HepG2 (cell line): ENCODE measurements around the gene NLGN3. TPM values are rescaled to one million over a fixed set of nuclear protein-coding genes. Genes with fewer than 3 reads are reported as not detected.

Source experiments
- CBFB ChIP-seq: sonication (generic); formaldehyde crosslinking; IDR thresholded peaks from 2 replicates; pipeline ENCODE4 v1.4.0; 2020; ENCODE audit warnings: missing genetic modification reagents
- DMAP1 ChIP-seq: IDR thresholded peaks from 2 replicates; pipeline ENCODE4 v1.6.1; 2016
- FLYWCH1 ChIP-seq: sonication (generic); formaldehyde crosslinking; IDR thresholded peaks from 2 replicates; pipeline ENCODE4 v1.8.1; 2023; ENCODE audit warnings: mild to moderate bottlenecking, missing genetic modification reagents
- RFXAP ChIP-seq: sonication (generic); formaldehyde crosslinking; IDR thresholded peaks from 2 replicates; pipeline ENCODE4 v1.4.0; 2020; ENCODE audit warnings: missing genetic modification reagents, borderline replicate concordance
- SATB2 ChIP-seq: sonication (generic); formaldehyde crosslinking; IDR thresholded peaks from 2 replicates; pipeline ENCODE4 v1.5.0; 2020; ENCODE audit warnings: missing genetic modification reagents
- YEATS2 ChIP-seq: sonication (generic); formaldehyde crosslinking; IDR thresholded peaks from 2 replicates; pipeline ENCODE4 v1.4.0; 2020; ENCODE audit warnings: missing genetic modification reagents, borderline replicate concordance
- ZMAT3 ChIP-seq: sonication (generic); formaldehyde crosslinking; conservative IDR thresholded peaks from 2 replicates; pipeline ENCODE4 v1.7.0; 2021; ENCODE audit warnings: missing genetic modification reagents
- ZNF329 ChIP-seq: sonication (generic); formaldehyde crosslinking; IDR thresholded peaks from 2 replicates; pipeline ENCODE4 v1.9.0; 2021; ENCODE audit warnings: low read depth, mild to moderate bottlenecking, missing genetic modification reagents
- ZNF335 ChIP-seq: sonication (generic); formaldehyde crosslinking; IDR thresholded peaks from 2 replicates; pipeline ENCODE4 v1.4.0; 2020; ENCODE audit warnings: missing genetic modification reagents
- ZNF709 ChIP-seq: sonication (generic); formaldehyde crosslinking; IDR thresholded peaks from 2 replicates; pipeline ENCODE4 v1.5.0; 2020; ENCODE audit warnings: mild to moderate bottlenecking, missing genetic modification reagents
- ZNF83 ChIP-seq: sonication (generic); formaldehyde crosslinking; IDR thresholded peaks from 2 replicates; pipeline ENCODE4 v1.4.0; 2020; ENCODE audit warnings: missing genetic modification reagents, mild to moderate bottlenecking, borderline replicate concordance
- ZZZ3 ChIP-seq: sonication (generic); formaldehyde crosslinking; IDR thresholded peaks from 2 replicates; pipeline ENCODE4 v1.4.0; 2020; ENCODE audit warnings: missing genetic modification reagents, mild to moderate bottlenecking, borderline replicate concordance
- polyA plus RNA-seq, 8 experiments: library from polyadenylated mRNA; depleted of rRNA in 3 of 8; stranded (reverse) in 7 of 8; unstranded in 1 of 8; fragments of >200 nt; fragmentation: Illumina TruSeq in 4 of 8; extraction: Trizol in 4 of 8; gene quantifications; 2 replicates each; pipeline versions ENCODE4 v1.2.1 to v1.2.3, GENCODE V29; 2011 to 2016; ENCODE audit warnings: low read depth in 4 of 8, missing spikeins in 1 of 8, mixed read lengths in 1 of 8; ENCODE audit not compliant: insufficient read depth in 1 of 8
- total RNA-seq, 5 experiments: library from RNA; depleted of rRNA; stranded (reverse); fragments of >200 nt; fragmentation: Illumina TruSeq; extraction: Trizol; gene quantifications; 2 replicates each; pipeline ENCODE4 v1.2.3, GENCODE V29; 2016; ENCODE audit warnings: low read depth in 1 of 5
- TF ChIP-seq, protein P1 (sequence below): sonication (generic); formaldehyde crosslinking; IDR thresholded peaks from 2 replicates; pipeline ENCODE4 v1.4.0; 2020; ENCODE audit warnings: missing genetic modification reagents
- TF ChIP-seq, protein P2 (sequence below): sonication (generic); formaldehyde crosslinking; IDR thresholded peaks from 2 replicates; pipeline ENCODE4 v1.5.0; 2020; ENCODE audit warnings: mild to moderate bottlenecking, missing genetic modification reagents, moderate library complexity
- TF ChIP-seq, protein P3 (sequence below): sonication (generic); formaldehyde crosslinking; IDR thresholded peaks from 2 replicates; pipeline ENCODE4 v1.4.0; 2020; ENCODE audit warnings: missing genetic modification reagents, borderline replicate concordance
- TF ChIP-seq, protein P4 (sequence below): sonication (generic); formaldehyde crosslinking; IDR thresholded peaks from 2 replicates; pipeline ENCODE4 v1.5.1; 2020; ENCODE audit warnings: mild to moderate bottlenecking, missing genetic modification reagents, moderate library complexity

Gene NLGN3
- total and polyA plus RNA-seq, 2 of the 13 experiments (the other 11 are each of a cell fraction or from before 2014, with no cell fraction given), result 0.04 to 0.16 TPM

DNA sequence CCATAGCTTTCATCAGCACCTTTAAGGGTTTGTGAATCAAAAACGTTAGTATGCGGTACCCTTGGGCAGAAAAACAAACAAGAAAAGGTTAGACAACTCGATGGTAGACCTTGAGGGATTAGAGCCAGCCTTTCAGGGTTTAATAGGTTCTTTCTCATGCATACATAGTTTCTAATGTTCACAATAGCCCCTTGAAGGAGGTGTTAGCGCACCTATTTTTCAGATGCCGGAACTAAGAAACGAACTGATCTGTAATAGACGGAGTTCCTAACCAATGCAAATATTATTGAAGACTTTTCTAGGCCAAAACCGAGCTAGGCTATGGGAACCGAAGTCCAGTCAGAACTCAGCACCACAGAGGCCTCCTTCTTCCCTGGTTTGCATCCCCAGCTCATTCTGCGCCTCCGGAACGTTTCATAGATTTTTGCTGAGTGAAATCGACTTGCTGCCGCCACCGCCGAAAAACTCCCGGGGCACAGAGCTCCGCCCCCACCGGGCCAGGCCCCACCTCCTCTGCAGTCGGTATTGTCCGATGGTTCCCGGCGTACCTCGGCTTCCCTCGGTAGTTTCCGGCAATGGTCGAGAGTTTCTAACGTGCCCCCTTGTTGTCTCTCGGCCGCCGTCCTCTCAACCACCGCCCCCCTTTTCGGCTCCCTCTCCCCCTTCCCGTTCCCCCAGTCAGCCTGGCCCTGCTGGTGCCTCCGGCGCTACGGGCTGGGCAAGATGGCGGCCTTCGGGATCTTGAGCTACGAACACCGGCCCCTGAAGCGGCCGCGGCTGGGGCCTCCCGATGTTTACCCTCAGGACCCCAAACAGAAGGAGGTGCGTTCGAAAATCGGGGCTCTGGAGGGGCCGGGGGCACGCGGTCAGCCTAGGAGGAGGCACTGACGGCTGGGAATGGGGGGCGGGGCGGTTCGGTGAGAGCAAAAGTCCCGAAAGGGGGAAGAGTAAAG is 26.3 kb upstream of the NLGN3 start, which contains the start of gene MED12 (continued):
- TF ChIP-seq DMAP1 (CRISPR knock-in tag), result peak; percentile 31; the same call in 1 of the 2 replicates
- no peak for TF ChIP-seq ZNF335
- TF ChIP-seq ZNF709 (CRISPR knock-in tag), result no peak
- no peak for TF ChIP-seq SATB2 (CRISPR knock-in tag)
- TF ChIP-seq, protein P1, sequence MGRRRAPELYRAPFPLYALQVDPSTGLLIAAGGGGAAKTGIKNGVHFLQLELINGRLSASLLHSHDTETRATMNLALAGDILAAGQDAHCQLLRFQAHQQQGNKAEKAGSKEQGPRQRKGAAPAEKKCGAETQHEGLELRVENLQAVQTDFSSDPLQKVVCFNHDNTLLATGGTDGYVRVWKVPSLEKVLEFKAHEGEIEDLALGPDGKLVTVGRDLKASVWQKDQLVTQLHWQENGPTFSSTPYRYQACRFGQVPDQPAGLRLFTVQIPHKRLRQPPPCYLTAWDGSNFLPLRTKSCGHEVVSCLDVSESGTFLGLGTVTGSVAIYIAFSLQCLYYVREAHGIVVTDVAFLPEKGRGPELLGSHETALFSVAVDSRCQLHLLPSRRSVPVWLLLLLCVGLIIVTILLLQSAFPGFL, result no peak
- TF ChIP-seq ZNF83 (CRISPR knock-in tag), result no peak
- no peak for TF ChIP-seq FLYWCH1 (CRISPR knock-in tag)
- no peak for TF ChIP-seq ZZZ3 (CRISPR knock-in tag)
- TF ChIP-seq YEATS2, result peak; percentile 35; the same call in 1 of the 2 replicates
- TF ChIP-seq, protein P2, sequence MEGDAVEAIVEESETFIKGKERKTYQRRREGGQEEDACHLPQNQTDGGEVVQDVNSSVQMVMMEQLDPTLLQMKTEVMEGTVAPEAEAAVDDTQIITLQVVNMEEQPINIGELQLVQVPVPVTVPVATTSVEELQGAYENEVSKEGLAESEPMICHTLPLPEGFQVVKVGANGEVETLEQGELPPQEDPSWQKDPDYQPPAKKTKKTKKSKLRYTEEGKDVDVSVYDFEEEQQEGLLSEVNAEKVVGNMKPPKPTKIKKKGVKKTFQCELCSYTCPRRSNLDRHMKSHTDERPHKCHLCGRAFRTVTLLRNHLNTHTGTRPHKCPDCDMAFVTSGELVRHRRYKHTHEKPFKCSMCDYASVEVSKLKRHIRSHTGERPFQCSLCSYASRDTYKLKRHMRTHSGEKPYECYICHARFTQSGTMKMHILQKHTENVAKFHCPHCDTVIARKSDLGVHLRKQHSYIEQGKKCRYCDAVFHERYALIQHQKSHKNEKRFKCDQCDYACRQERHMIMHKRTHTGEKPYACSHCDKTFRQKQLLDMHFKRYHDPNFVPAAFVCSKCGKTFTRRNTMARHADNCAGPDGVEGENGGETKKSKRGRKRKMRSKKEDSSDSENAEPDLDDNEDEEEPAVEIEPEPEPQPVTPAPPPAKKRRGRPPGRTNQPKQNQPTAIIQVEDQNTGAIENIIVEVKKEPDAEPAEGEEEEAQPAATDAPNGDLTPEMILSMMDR, result no peak
- TF ChIP-seq RFXAP (CRISPR knock-in tag), result no peak
- no peak for TF ChIP-seq ZNF329
- no peak for TF ChIP-seq CBFB (CRISPR knock-in tag)
- TF ChIP-seq, protein P3, sequence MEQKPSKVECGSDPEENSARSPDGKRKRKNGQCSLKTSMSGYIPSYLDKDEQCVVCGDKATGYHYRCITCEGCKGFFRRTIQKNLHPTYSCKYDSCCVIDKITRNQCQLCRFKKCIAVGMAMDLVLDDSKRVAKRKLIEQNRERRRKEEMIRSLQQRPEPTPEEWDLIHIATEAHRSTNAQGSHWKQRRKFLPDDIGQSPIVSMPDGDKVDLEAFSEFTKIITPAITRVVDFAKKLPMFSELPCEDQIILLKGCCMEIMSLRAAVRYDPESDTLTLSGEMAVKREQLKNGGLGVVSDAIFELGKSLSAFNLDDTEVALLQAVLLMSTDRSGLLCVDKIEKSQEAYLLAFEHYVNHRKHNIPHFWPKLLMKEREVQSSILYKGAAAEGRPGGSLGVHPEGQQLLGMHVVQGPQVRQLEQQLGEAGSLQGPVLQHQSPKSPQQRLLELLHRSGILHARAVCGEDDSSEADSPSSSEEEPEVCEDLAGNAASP (CRISPR knock-in tag), result no peak
- TF ChIP-seq, protein P4, sequence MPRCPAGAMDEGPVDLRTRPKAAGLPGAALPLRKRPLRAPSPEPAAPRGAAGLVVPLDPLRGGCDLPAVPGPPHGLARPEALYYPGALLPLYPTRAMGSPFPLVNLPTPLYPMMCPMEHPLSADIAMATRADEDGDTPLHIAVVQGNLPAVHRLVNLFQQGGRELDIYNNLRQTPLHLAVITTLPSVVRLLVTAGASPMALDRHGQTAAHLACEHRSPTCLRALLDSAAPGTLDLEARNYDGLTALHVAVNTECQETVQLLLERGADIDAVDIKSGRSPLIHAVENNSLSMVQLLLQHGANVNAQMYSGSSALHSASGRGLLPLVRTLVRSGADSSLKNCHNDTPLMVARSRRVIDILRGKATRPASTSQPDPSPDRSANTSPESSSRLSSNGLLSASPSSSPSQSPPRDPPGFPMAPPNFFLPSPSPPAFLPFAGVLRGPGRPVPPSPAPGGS (CRISPR knock-in tag), result no peak
- TF ChIP-seq ZMAT3 (CRISPR knock-in tag), result no peak
